ENCODE results near the gene MEAK7. TPM values are rescaled to one million over a fixed set of nuclear protein-coding genes. Genes with fewer than 3 reads are reported as not detected.

Gene MEAK7
- total RNA-seq, 4 donors from 2014 or later = 9.2 to 15.9 (median 14.3) TPM

DNA sequence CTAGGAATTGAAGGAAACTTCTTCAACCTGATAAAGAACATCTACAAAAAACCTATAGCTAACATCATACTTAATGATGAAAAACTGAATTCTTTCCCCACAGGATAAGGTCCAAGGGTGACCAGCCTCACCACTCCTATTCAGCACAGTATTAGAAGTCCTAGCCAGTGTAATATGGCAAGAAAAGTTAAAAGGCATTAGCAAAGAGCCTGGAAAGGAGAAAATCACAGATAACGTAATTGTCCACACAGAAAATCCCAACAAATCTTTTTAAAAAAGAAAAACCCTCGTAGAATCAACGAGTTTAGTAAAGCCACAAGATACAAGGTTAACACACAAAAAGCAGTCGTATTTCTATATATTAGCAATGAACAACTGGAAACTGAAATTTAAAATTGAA lies 37.8 kb downstream of the MEAK7 start:
- no peak for DNase-seq (ENCODE audit: low spot score in 2 of 2)
- Histone ChIP-seq H3K4me3 (no peak overlapping the region), H3K9me3 (peaks cover 0 to 18% (median 0%) of the 10 kb centered on the region in 4 donors), H3K27ac (no peak overlapping the region), H3K36me3 (peaks cover 0 to 65% (median 3%) of the 10 kb centered on the region in 3 donors), H3K4me1 (no peaks in the 10 kb centered on the region), H3K27me3 (no peaks in the 10 kb centered on the region)
- no peak for TF ChIP-seq POLR2A (IDR thresholded peaks at IDR 0.05)
- TF ChIP-seq CTCF (IDR thresholded peaks at IDR 0.05) = no peak
- no peak for TF ChIP-seq EP300 (IDR thresholded peaks at IDR 0.05)
- 63 to 71% methylated on average over 4 of the region's 4 CpGs for WGBS, 2 donors

DNA sequence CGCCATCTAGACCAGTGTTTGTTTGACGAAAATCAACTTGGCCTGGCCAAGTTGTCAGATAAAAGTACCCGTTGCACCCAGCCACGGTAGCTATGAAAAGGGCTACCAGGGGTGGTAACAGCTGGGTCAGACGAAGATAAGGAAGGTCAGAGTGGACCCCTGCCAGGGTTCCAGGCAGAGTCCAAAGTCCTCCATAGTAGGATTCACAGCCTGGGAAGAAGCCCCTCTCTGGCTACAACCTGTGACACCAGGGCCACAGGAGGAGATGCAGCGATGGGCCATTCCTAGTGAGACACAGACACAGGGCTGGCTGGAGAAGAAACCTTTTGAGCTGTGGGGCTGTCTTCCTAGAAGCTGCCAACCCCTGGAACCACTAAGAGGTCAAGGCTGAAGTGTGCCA lies 39.3 kb downstream of the MEAK7 start:
- peaks cover 0 to 74% (median 3%) of the 10 kb centered on the region in 3 donors for H3K36me3 ChIP-seq
- WGBS, 2 donors = 86 to 90% methylated on average over 6 of the region's 6 CpGs
- no peaks in the 10 kb centered on the region for H3K4me1 ChIP-seq
- no peak overlapping the region for H3K4me3 ChIP-seq
- peaks cover 0 to 18% (median 0%) of the 10 kb centered on the region in 4 donors for H3K9me3 ChIP-seq
- no peak for DNase-seq (ENCODE audit: low spot score in 2 of 2)
- no peaks in the 10 kb centered on the region for H3K27me3 ChIP-seq
- TF ChIP-seq CTCF (IDR thresholded peaks at IDR 0.05) = no peak
- TF ChIP-seq POLR2A (IDR thresholded peaks at IDR 0.05) = no peak
- no peak for TF ChIP-seq EP300 (IDR thresholded peaks at IDR 0.05)
- no peak overlapping the region for H3K27ac ChIP-seq

GRCh38 chr16:84464116-84464515 lies 40.3 kb downstream of the MEAK7 start:
- WGBS, 2 donors = 78 to 81% methylated on average over 6 of the region's 6 CpGs
- no peak overlapping the region for H3K4me3 ChIP-seq
- peaks cover 0 to 80% (median 3%) of the 10 kb centered on the region in 3 donors for H3K36me3 ChIP-seq
- DNase-seq (ENCODE audit: low spot score in 2 of 2) = no peak
- H3K27me3 ChIP-seq = no peaks in the 10 kb centered on the region
- H3K4me1 ChIP-seq = no peaks in the 10 kb centered on the region
- H3K27ac ChIP-seq = no peak overlapping the region
- no peak for TF ChIP-seq POLR2A (IDR thresholded peaks at IDR 0.05)
- no peak for TF ChIP-seq EP300 (IDR thresholded peaks at IDR 0.05)
- no peak for TF ChIP-seq CTCF (IDR thresholded peaks at IDR 0.05)
- H3K9me3 ChIP-seq = peaks cover 0 to 18% (median 0%) of the 10 kb centered on the region in 4 donors

- no peaks in the 10 kb centered on the region for H3K4me1 ChIP-seq
- DNase-seq (ENCODE audit: low spot score in 2 of 2) = no peak
These were observed 41.2 kb downstream of the MEAK7 start for GRCh38 chr16:84463221-84463620.

More at GRCh38 chr16:84463221-84463620, 41.2 kb downstream of the MEAK7 start:
- 69 to 73% methylated on average over 6 to 7 of the region's 7 CpGs for WGBS, 2 donors
- Histone ChIP-seq H3K27ac (no peak overlapping the region), H3K27me3 (no peaks in the 10 kb centered on the region), H3K4me3 (no peak overlapping the region), H3K36me3 (peaks cover 0 to 74% (median 3%) of the 10 kb centered on the region in 3 donors), H3K9me3 (peaks cover 0 to 18% (median 0%) of the 10 kb centered on the region in 4 donors)
- TF ChIP-seq POLR2A (IDR thresholded peaks at IDR 0.05) = no peak
- TF ChIP-seq CTCF (IDR thresholded peaks at IDR 0.05) = no peak
